GM12891 (cell line): ENCODE data around the gene GDF11.

Experiments used
- PAX5 ChIP-seq: IDR thresholded peaks from 2 replicates; pipeline ENCODE4 v1.6.1; 2011; ENCODE audit warnings: low read length, moderate library complexity, mild to moderate bottlenecking; ENCODE audit not compliant: insufficient read depth, severe bottlenecking
- POLR2A ChIP-seq: IDR thresholded peaks from 2 replicates; pipeline ENCODE4 v1.6.1; 2011; ENCODE audit warnings: low read depth, low read length, control low read depth
- POLR2AphosphoS5 ChIP-seq: IDR thresholded peaks from 2 replicates; pipeline ENCODE4 v1.6.1; 2011; ENCODE audit warnings: low read depth, low read length, control low read depth
- POU2F2 ChIP-seq: IDR thresholded peaks from 2 replicates; pipeline ENCODE4 v1.6.1; 2011; ENCODE audit warnings: low read depth, mild to moderate bottlenecking, control low read depth, low read length, moderate library complexity
- SPI1 ChIP-seq: IDR thresholded peaks from 2 replicates; pipeline ENCODE4 v1.6.1; 2011; ENCODE audit warnings: low read depth, low read length, control low read depth
- TAF1 ChIP-seq: IDR thresholded peaks from 2 replicates; pipeline ENCODE4 v1.6.1; 2011; ENCODE audit warnings: low read depth, low read length, control low read depth

GRCh38 chr12:55728186-55728938, 14.6 kb upstream of the GDF11 start:
- no peak for TF ChIP-seq POLR2A
- TF ChIP-seq PAX5, result no peak
- TF ChIP-seq TAF1, result no peak
- TF ChIP-seq POLR2AphosphoS5, result no peak
- no peak for TF ChIP-seq POU2F2
- no peak for TF ChIP-seq SPI1
